Spleen (tissue), 11 donors: ENCODE data around the gene PGS1. TPM values are rescaled to one million over a fixed set of nuclear protein-coding genes. Genes with fewer than 3 reads are reported as not detected.

Experiments used
- DNase-seq: peaks from one replicate; pipeline ENCODE4 v3.0.0-alpha.2; 2020
- H3K27ac ChIP-seq, 8 donors: fragments of 200-600 bp; sonication (generic) in 7 of 8; 1 replicate in 4 of 8; 2 replicates in 4 of 8; pipeline versions ENCODE4 v1.5.0 to v1.8.0; 2016 to 2021; ENCODE audit warnings: inconsistent platforms in 4 of 8, mild to moderate bottlenecking in 4 of 8, moderate library complexity in 1 of 8
- H3K27me3 ChIP-seq, 7 donors: fragments of 200-600 bp; sonication (generic) in 6 of 7; replicated peaks in 1 of 7; 1 replicate in 4 of 7; 2 replicates in 3 of 7; pipeline versions ENCODE4 v1.5.0 to v1.8.0; 2016 to 2021; ENCODE audit warnings: inconsistent platforms in 3 of 7, mild to moderate bottlenecking in 1 of 7
- H3K36me3 ChIP-seq, 6 donors: fragments of 200-600 bp; sonication (generic) in 5 of 6; 1 replicate in 4 of 6; 2 replicates in 2 of 6; pipeline versions ENCODE4 v1.5.0 to v1.8.0; 2016 to 2021; ENCODE audit warnings: inconsistent platforms in 2 of 6
- H3K4me1 ChIP-seq, 6 donors: fragments of 200-600 bp; sonication (generic) in 5 of 6; 1 replicate in 3 of 6; 2 replicates in 3 of 6; pipeline versions ENCODE4 v1.5.0 to v1.8.0; 2016 to 2021; ENCODE audit warnings: inconsistent platforms in 3 of 6
- H3K4me3 ChIP-seq, 8 donors: fragments of 200-600 bp; sonication (generic) in 7 of 8; 1 replicate in 4 of 8; 2 replicates in 4 of 8; pipeline versions ENCODE4 v1.5.0 to v1.8.0; 2016 to 2021; ENCODE audit warnings: inconsistent platforms in 4 of 8, mild to moderate bottlenecking in 4 of 8, moderate library complexity in 2 of 8
- H3K9me3 ChIP-seq, 8 donors: fragments of 200-600 bp; sonication (generic) in 7 of 8; 1 replicate in 4 of 8; 2 replicates in 4 of 8; pipeline versions ENCODE4 v1.5.0 to v1.8.0; 2016 to 2021; ENCODE audit warnings: inconsistent platforms in 4 of 8
- CTCF ChIP-seq, 11 experiments: fragments of 200-600 bp in 7 of 11; fragments of 450-650 bp in 4 of 11; sonication (generic) in 4 of 11; IDR thresholded peaks in 8 of 11; conservative IDR thresholded peaks in 3 of 11; 1 replicate in 7 of 11; 2 replicates in 4 of 11; pipeline versions ENCODE4 v1.4.0 to v1.8.0; 2016 to 2021; ENCODE audit warnings: antibody characterized with exemption in 11 of 11, inconsistent platforms in 4 of 11, mild to moderate bottlenecking in 1 of 11
- POLR2A ChIP-seq, 3 donors: fragments of 450-650 bp; IDR thresholded peaks; one replicate each; pipeline ENCODE4 v1.5.1; 2017; ENCODE audit warnings: antibody characterized with exemption in 3 of 3, mild to moderate bottlenecking in 1 of 3
- POLR2AphosphoS5 ChIP-seq, 3 donors: sonication (generic); formaldehyde crosslinking; IDR thresholded peaks; one replicate each; pipeline ENCODE4 v1.5.1; 2017; ENCODE audit warnings: antibody characterized with exemption in 3 of 3
- WGBS, 5 donors: extraction: QIAGEN DNeasy Blood & Tissue Kit in 3 of 5; methylation state at CpG; one replicate each; pipeline versions ENCODE4 v1.1.5 to v1.1.7; 2013 to 2018; 5-methylcytosine and 5-hydroxymethylcytosine counted together
- intact Hi-C: fragments of 100-400 bp; cut with DNase I; formaldehyde crosslinking; loops from one replicate; pipeline ENCODE4 v1.15.0; 2023; ENCODE audit warnings: low total_unique reads
- polyA plus RNA-seq, 3 donors: library from polyadenylated mRNA; stranded (reverse); fragments of 200-250 nt; gene quantifications; one replicate each; pipeline ENCODE4 v1.2.1, GENCODE V29; 2013
- total RNA-seq, 7 donors: library from RNA; depleted of rRNA in 3 of 7; stranded (reverse); fragments of >200 nt in 3 of 7; fragmentation: NEBNext Ultra II Directional in 4 of 7; extraction: Animal tissue kit (Norgen Biotek cat#: 25700) in 4 of 7; gene quantifications; one replicate each; pipeline versions ENCODE4 v1.1.0 to v1.2.1, GENCODE V29; 2016 to 2021
- donor health status: healthy with polysubstance abuse.
- donor health status: DM: no; HTN: no; CAD: no; lungs with moderate emphysema.
- donor health status: DM: no; HTN: no; CAD: no.
- donor health status: Bipolar disorder and iron deficiency.
- donor health status: healthy.
- donor health status: DM: no; HTN: no; CAD: no.
- donor health status: DM: yes; HTN: yes; CAD: no.

PGS1 gene
- total and polyA plus RNA-seq, 10 donors = 20.0 to 217 (median 109) TPM

- 89 to 94% (median 92%) methylated on average over 16 to 21 of the region's 21 CpGs for WGBS, 5 donors
- H3K27me3 ChIP-seq = no peaks in the 10 kb centered on the region
- no peak for DNase-seq
- intact Hi-C loops = no loop called here
- no peak overlapping the region for H3K27ac ChIP-seq
- TF ChIP-seq CTCF (IDR thresholded peaks at IDR 0.05 in 8 of 11, conservative IDR thresholded peaks at IDR 0.05 in 3 of 11) (no peak), POLR2A (IDR thresholded peaks at IDR 0.05) (no peak), POLR2AphosphoS5 (IDR thresholded peaks at IDR 0.05) (no peak)
- no peak overlapping the region for H3K4me3 ChIP-seq
- H3K9me3 ChIP-seq = no peaks in the 10 kb centered on the region
- H3K4me1 ChIP-seq = no peaks in the 10 kb centered on the region
- no peaks in the 10 kb centered on the region for H3K36me3 ChIP-seq
Observed at GRCh38 chr17:78459696-78460095, 81.2 kb downstream of the PGS1 start.

GRCh38 chr17:78460176-78460675 lies 81.8 kb downstream of the PGS1 start:
- no peaks in the 10 kb centered on the region for H3K27me3 ChIP-seq
- TF ChIP-seq POLR2AphosphoS5 (IDR thresholded peaks at IDR 0.05) (no peak), POLR2A (IDR thresholded peaks at IDR 0.05) (no peak), CTCF (IDR thresholded peaks at IDR 0.05 in 8 of 11, conservative IDR thresholded peaks at IDR 0.05 in 3 of 11) (no peak)
- no peak overlapping the region for H3K27ac ChIP-seq
- H3K4me1 ChIP-seq = no peaks in the 10 kb centered on the region
- 76 to 91% (median 81%) methylated on average over 10 to 11 of the region's 11 CpGs for WGBS, 5 donors
- no peak for DNase-seq
- no peaks in the 10 kb centered on the region for H3K36me3 ChIP-seq
- intact Hi-C loops = no loop called here
- no peak overlapping the region for H3K4me3 ChIP-seq
- H3K9me3 ChIP-seq = no peaks in the 10 kb centered on the region

GRCh38 chr17:78460951-78461798 lies 82.7 kb downstream of the PGS1 start:
- no peak for DNase-seq
- no peaks in the 10 kb centered on the region for H3K4me1 ChIP-seq
- H3K36me3 ChIP-seq = no peaks in the 10 kb centered on the region
- WGBS, 5 donors = 81 to 92% (median 89%) methylated on average over 27 to 34 of the region's 34 CpGs
- TF ChIP-seq CTCF (IDR thresholded peaks at IDR 0.05 in 8 of 11, conservative IDR thresholded peaks at IDR 0.05 in 3 of 11) = no peak
- H3K9me3 ChIP-seq = no peaks in the 10 kb centered on the region
- no peak overlapping the region for H3K4me3 ChIP-seq
- no peak overlapping the region for H3K27ac ChIP-seq
- intact Hi-C loops = no loop called here
- no peaks in the 10 kb centered on the region for H3K27me3 ChIP-seq

DNA sequence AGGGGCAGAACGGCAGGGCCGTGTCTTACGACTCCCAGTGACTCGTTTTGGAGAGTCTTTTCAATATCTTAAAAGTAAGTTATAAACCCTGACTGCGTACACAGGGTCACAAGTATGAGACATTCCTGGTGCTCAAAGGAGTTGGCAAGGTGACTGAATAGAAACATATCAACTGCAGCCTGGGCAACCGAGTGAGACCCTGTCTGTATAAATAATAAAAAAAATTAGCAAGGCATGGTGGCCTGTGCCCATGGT lies 83.3 kb downstream of the PGS1 start:
- Histone ChIP-seq H3K36me3 (no peaks in the 10 kb centered on the region), H3K27me3 (no peaks in the 10 kb centered on the region), H3K9me3 (no peaks in the 10 kb centered on the region), H3K4me1 (peaks cover 0 to 5% (median 5%) of the 10 kb centered on the region in 6 donors), H3K4me3 (no peak overlapping the region), H3K27ac (no peak overlapping the region)
- 74 to 87% (median 76%) methylated on average over 6 of the region's 6 CpGs for WGBS, 5 donors
- no peak for TF ChIP-seq CTCF (IDR thresholded peaks at IDR 0.05 in 8 of 11, conservative IDR thresholded peaks at IDR 0.05 in 3 of 11)
- no peak for TF ChIP-seq POLR2AphosphoS5 (IDR thresholded peaks at IDR 0.05)
- TF ChIP-seq POLR2A (IDR thresholded peaks at IDR 0.05) = no peak
- no peak for DNase-seq
- intact Hi-C loops = no loop called here
